Adrenal gland (tissue), 5 donors: ENCODE results near the gene LRRC1.

ENCODE experiments used
- POLR2A ChIP-seq, 2 donors: fragments of 450-650 bp; IDR thresholded peaks; one replicate each; pipeline ENCODE4 v1.6.1; 2017; ENCODE audit warnings: antibody characterized with exemption in 2 of 2, mild to moderate bottlenecking in 2 of 2, moderate library complexity in 1 of 2
- TF ChIP-seq, protein P1 (sequence below), 6 experiments: fragments of 450-650 bp in 4 of 6; fragments of 200-600 bp in 2 of 6; sonication (generic) in 1 of 6; IDR thresholded peaks; 1 replicate in 5 of 6; 2 replicates in 1 of 6; pipeline versions ENCODE4 v1.5.1 to v1.8.0; 2016 to 2021; ENCODE audit warnings: antibody characterized with exemption in 6 of 6, mild to moderate bottlenecking in 2 of 6, moderate library complexity in 1 of 6
- donor health status: DM: no; HTN: no; CAD: no.

DNA sequence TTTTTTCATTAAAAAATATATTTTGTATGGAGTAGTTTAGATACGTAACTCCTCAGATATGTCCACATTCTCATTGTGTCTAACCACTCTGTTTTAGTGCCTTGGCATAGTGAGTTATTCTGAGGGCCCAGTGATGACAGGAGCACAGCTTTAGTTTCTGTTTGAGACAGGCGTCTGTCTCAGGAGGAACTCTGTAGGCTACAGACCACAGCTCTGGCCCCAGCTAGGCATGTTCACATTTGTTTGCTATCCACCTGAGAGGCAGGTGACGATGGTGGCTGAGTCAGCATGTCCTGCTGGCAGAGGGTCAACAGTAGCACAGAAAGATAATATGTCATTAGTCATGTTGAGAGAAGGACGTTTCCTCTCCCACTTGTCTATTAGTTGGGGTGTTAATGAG is 16.3 kb downstream of the LRRC1 start:
- TF ChIP-seq, protein P1, sequence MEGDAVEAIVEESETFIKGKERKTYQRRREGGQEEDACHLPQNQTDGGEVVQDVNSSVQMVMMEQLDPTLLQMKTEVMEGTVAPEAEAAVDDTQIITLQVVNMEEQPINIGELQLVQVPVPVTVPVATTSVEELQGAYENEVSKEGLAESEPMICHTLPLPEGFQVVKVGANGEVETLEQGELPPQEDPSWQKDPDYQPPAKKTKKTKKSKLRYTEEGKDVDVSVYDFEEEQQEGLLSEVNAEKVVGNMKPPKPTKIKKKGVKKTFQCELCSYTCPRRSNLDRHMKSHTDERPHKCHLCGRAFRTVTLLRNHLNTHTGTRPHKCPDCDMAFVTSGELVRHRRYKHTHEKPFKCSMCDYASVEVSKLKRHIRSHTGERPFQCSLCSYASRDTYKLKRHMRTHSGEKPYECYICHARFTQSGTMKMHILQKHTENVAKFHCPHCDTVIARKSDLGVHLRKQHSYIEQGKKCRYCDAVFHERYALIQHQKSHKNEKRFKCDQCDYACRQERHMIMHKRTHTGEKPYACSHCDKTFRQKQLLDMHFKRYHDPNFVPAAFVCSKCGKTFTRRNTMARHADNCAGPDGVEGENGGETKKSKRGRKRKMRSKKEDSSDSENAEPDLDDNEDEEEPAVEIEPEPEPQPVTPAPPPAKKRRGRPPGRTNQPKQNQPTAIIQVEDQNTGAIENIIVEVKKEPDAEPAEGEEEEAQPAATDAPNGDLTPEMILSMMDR (IDR thresholded peaks at IDR 0.05) = no peak
- no peak for TF ChIP-seq POLR2A (IDR thresholded peaks at IDR 0.05)
